ENCODE measurements around the gene RPS24.
"Not testable (repeated sequence)": the region's sequence is repeated elsewhere in the genome, so short reads cannot be mapped to it uniquely, and the experiment has no call there.

RPS24 gene

GRCh38 chr10:78058562-78058961 is 24.9 kb downstream of the RPS24 start:
- DNase-seq = no peak

GRCh38 chr10:78059906-78060702 is 26.4 kb downstream of the RPS24 start:
- no peak for DNase-seq

GRCh38 chr10:78062296-78062695 is 28.6 kb downstream of the RPS24 start:
- no peak for DNase-seq

GRCh38 chr10:78063236-78063635 is 29.6 kb downstream of the RPS24 start:
- DNase-seq = no peak

GRCh38 chr10:78064919-78065318 is 31.3 kb downstream of the RPS24 start:
- not testable (repeated sequence) for DNase-seq

- DNase-seq = no peak
These were observed 31.9 kb downstream of the RPS24 start for GRCh38 chr10:78065611-78066010.

- DNase-seq = no peak
These were observed 32.3 kb downstream of the RPS24 start for GRCh38 chr10:78066012-78066411.

- no peak for DNase-seq
These were observed 33.2 kb downstream of the RPS24 start for GRCh38 chr10:78066728-78067430.

- DNase-seq = no peak
These were observed 35.5 kb downstream of the RPS24 start for GRCh38 chr10:78069151-78069550.

GRCh38 chr10:78070064-78070463 is 36.4 kb downstream of the RPS24 start:
- DNase-seq = not testable (repeated sequence)

- no peak for DNase-seq
These were observed 37.1 kb downstream of the RPS24 start for GRCh38 chr10:78070726-78071125.

- DNase-seq = no peak
These were observed 37.6 kb downstream of the RPS24 start for GRCh38 chr10:78071140-78071856.

GRCh38 chr10:78071857-78072179 is 38.2 kb downstream of the RPS24 start:
- no peak for DNase-seq

- DNase-seq = no peak
These were observed 38.8 kb downstream of the RPS24 start for GRCh38 chr10:78072504-78072903.

- DNase-seq = not testable (repeated sequence)
These were observed 42.1 kb downstream of the RPS24 start for GRCh38 chr10:78075806-78076205.

- no peak for DNase-seq
These were observed 45.1 kb downstream of the RPS24 start for GRCh38 chr10:78078539-78079330.

GRCh38 chr10:78079411-78079810 is 45.7 kb downstream of the RPS24 start:
- DNase-seq = no peak

- DNase-seq = no peak
These were observed 47.6 kb downstream of the RPS24 start for GRCh38 chr10:78081292-78081691.

GRCh38 chr10:78082636-78083035 is 49.0 kb downstream of the RPS24 start:
- no peak for DNase-seq
